Astrocyte (in vitro differentiated cells and primary cell): ENCODE data around the gene LRIG1. TPM values are rescaled to one million over a fixed set of nuclear protein-coding genes. Genes with fewer than 3 reads are reported as not detected.
A peak's percentile ranks its signal among the peaks of the same experiment; 100 is the strongest.

Source experiments
- DNase-seq: peaks from one replicate; pipeline ENCODE4 v3.0.0-alpha.2; 2010; ENCODE audit warnings: low read depth
- FAIRE-seq: peaks from 2 replicates; lab custom pipeline; 2011; peaks lifted over from hg19 to GRCh38; lab: Jason Lieb, UNC
- H2AFZ ChIP-seq: 2 replicates; pipeline ENCODE4 v1.6.0; 2012; ENCODE audit warnings: low read depth, low read length, inconsistent platforms
- H3K27ac ChIP-seq: 2 replicates; pipeline ENCODE4 v1.5.1; 2011; ENCODE audit warnings: low read depth, low read length, inconsistent platforms
- H3K27me3 ChIP-seq: 2 replicates; pipeline ENCODE4 v1.6.0; 2011; ENCODE audit warnings: low read length, inconsistent platforms; ENCODE audit not compliant: insufficient read depth
- H3K36me3 ChIP-seq: 2 replicates; pipeline ENCODE4 v1.5.1; 2011; ENCODE audit warnings: low read length, inconsistent platforms; ENCODE audit not compliant: insufficient read depth
- H3K4me1 ChIP-seq: 2 replicates; pipeline ENCODE4 v1.5.1; 2011; ENCODE audit warnings: low read length, inconsistent platforms; ENCODE audit not compliant: insufficient read depth
- H3K4me2 ChIP-seq: 2 replicates; pipeline ENCODE4 v1.6.0; 2012; ENCODE audit warnings: low read length, inconsistent platforms
- H3K4me3 ChIP-seq: 2 replicates; pipeline ENCODE4 v1.5.1; 2011; ENCODE audit warnings: low read depth, mild to moderate bottlenecking, low read length, inconsistent platforms; ENCODE audit not compliant: insufficient read depth
- H3K79me2 ChIP-seq: 2 replicates; pipeline ENCODE4 v1.6.0; 2012; ENCODE audit warnings: mild to moderate bottlenecking, low read length, inconsistent platforms; ENCODE audit not compliant: insufficient read depth
- H3K9ac ChIP-seq: 2 replicates; pipeline ENCODE4 v1.6.0; 2012; ENCODE audit warnings: mild to moderate bottlenecking, low read length, inconsistent platforms
- H3K9me3 ChIP-seq: 2 replicates; pipeline ENCODE4 v1.5.1; 2012; ENCODE audit warnings: low read depth, mild to moderate bottlenecking, low read length, inconsistent platforms; ENCODE audit not compliant: insufficient read depth
- H4K20me1 ChIP-seq: 2 replicates; pipeline ENCODE4 v1.6.0; 2012; ENCODE audit warnings: low read length, inconsistent platforms; ENCODE audit not compliant: insufficient read depth
- H3K27ac Mint-ChIP-seq: one replicate; pipeline ENCODE4 v1.8.0; 2021; ENCODE audit warnings: mild to moderate bottlenecking, mixed read lengths; ENCODE audit not compliant: unreplicated experiment
- H3K27me3 Mint-ChIP-seq: one replicate; pipeline ENCODE4 v1.8.0; 2021; ENCODE audit warnings: low read depth, mixed read lengths; ENCODE audit not compliant: unreplicated experiment
- H3K36me3 Mint-ChIP-seq: one replicate; pipeline ENCODE4 v1.8.0; 2021; ENCODE audit warnings: low read depth, mixed read lengths; ENCODE audit not compliant: unreplicated experiment
- H3K4me1 Mint-ChIP-seq: one replicate; pipeline ENCODE4 v1.8.0; 2021; ENCODE audit warnings: low read depth, mixed read lengths; ENCODE audit not compliant: unreplicated experiment
- H3K4me3 Mint-ChIP-seq: one replicate; pipeline ENCODE4 v1.8.0; 2021; ENCODE audit warnings: mild to moderate bottlenecking, moderate library complexity, mixed read lengths; ENCODE audit not compliant: unreplicated experiment
- H3K9me3 Mint-ChIP-seq: one replicate; pipeline ENCODE4 v1.8.0; 2021; ENCODE audit warnings: mild to moderate bottlenecking, mixed read lengths; ENCODE audit not compliant: unreplicated experiment
- CTCF ChIP-seq: IDR thresholded peaks from 2 replicates; pipeline ENCODE4 v1.5.1; 2011; ENCODE audit warnings: low read depth, mild to moderate bottlenecking, inconsistent platforms, low read length, moderate library complexity; ENCODE audit not compliant: insufficient read depth
- EZH2 ChIP-seq: IDR thresholded peaks from 2 replicates; pipeline ENCODE4 v1.6.1; 2012; ENCODE audit warnings: mild to moderate bottlenecking, low read length, inconsistent platforms; ENCODE audit not compliant: insufficient read depth
- total RNA-seq: library from RNA; stranded (reverse); gene quantifications from 2 replicates; pipeline ENCODE4 v1.2.1, GENCODE V29; 2021

The LRIG1 gene
- total RNA-seq, 1 donor from 2014 or later, result 39.7 TPM

GRCh38 chr3:66449411-66449974 lies 51.3 kb downstream of the LRIG1 start:
- Mint-ChIP-seq H3K27ac (peak overlapping the region; percentile 16), H3K36me3 (peaks cover 15% of the 10 kb centered on the region), H3K9me3 (no peaks in the 10 kb centered on the region), H3K27me3 (no peaks in the 10 kb centered on the region), H3K4me1 (peaks cover 11% of the 10 kb centered on the region), H3K4me3 (no peak overlapping the region)
- Histone ChIP-seq H3K4me1 (peaks cover 12% of the 10 kb centered on the region), H3K36me3 (no peaks in the 10 kb centered on the region), H3K27ac (no peak overlapping the region), H3K79me2 (no peaks in the 10 kb centered on the region), H3K4me3 (no peak overlapping the region), H3K27me3 (no peaks in the 10 kb centered on the region), H3K4me2 (no peak overlapping the region), H3K9me3 (no peaks in the 10 kb centered on the region), H4K20me1 (peaks cover 4% of the 10 kb centered on the region), H2AFZ (no peak overlapping the region), H3K9ac (no peak overlapping the region)
- DNase-seq (no peak), FAIRE-seq (no peak)
- no peak for TF ChIP-seq EZH2
- no peak for TF ChIP-seq CTCF

GRCh38 chr3:66444146-66444644 lies 56.6 kb downstream of the LRIG1 start:
- Mint-ChIP-seq H3K4me1 (peaks cover 46% of the 10 kb centered on the region), H3K9me3 (no peaks in the 10 kb centered on the region), H3K4me3 (no peak overlapping the region), H3K36me3 (peaks cover 5% of the 10 kb centered on the region), H3K27me3 (no peaks in the 10 kb centered on the region), H3K27ac (peak overlapping the region; percentile 66)
- H3K4me1 ChIP-seq, result peaks cover 41% of the 10 kb centered on the region
- no peak overlapping the region for H3K4me3 ChIP-seq
- H3K27ac ChIP-seq, result no peak overlapping the region
- no peaks in the 10 kb centered on the region for H4K20me1 ChIP-seq
- no peak for TF ChIP-seq EZH2
- no peak for TF ChIP-seq CTCF
- no peak overlapping the region for H3K4me2 ChIP-seq
- H3K79me2 ChIP-seq, result no peaks in the 10 kb centered on the region
- H3K27me3 ChIP-seq, result no peaks in the 10 kb centered on the region
- H3K9me3 ChIP-seq, result no peaks in the 10 kb centered on the region
- no peak for DNase-seq
- no peak overlapping the region for H2AFZ ChIP-seq
- FAIRE-seq, result no peak
- no peaks in the 10 kb centered on the region for H3K36me3 ChIP-seq
- H3K9ac ChIP-seq, result no peak overlapping the region

GRCh38 chr3:66443118-66443803 lies 57.6 kb downstream of the LRIG1 start:
- peak overlapping the region; percentile 83 for H3K4me2 ChIP-seq
- peaks cover 46% of the 10 kb centered on the region for H3K4me1 Mint-ChIP-seq

More at GRCh38 chr3:66443118-66443803, 57.6 kb downstream of the LRIG1 start:
- H3K4me3 Mint-ChIP-seq, result peak overlapping the region; percentile 76
- peak overlapping the region; percentile 98 for H3K27ac Mint-ChIP-seq
- TF ChIP-seq CTCF (no peak), EZH2 (no peak)
- Histone ChIP-seq H3K27me3 (no peaks in the 10 kb centered on the region), H3K4me1 (peaks cover 41% of the 10 kb centered on the region), H3K4me3 (no peak overlapping the region), H3K79me2 (peaks cover 8% of the 10 kb centered on the region), H3K9ac (peak overlapping the region; percentile 76), H3K36me3 (no peaks in the 10 kb centered on the region), H2AFZ (no peak overlapping the region), H3K9me3 (no peaks in the 10 kb centered on the region), H4K20me1 (no peaks in the 10 kb centered on the region), H3K27ac (peak overlapping the region; percentile 77)
- no peaks in the 10 kb centered on the region for H3K27me3 Mint-ChIP-seq
- H3K9me3 Mint-ChIP-seq, result no peaks in the 10 kb centered on the region
- DNase-seq (no peak), FAIRE-seq (no peak)
- H3K36me3 Mint-ChIP-seq, result peaks cover 5% of the 10 kb centered on the region
